Neural cell (in vitro differentiated cells): ENCODE results near the gene SLC22A5. TPM values are rescaled to one million over a fixed set of nuclear protein-coding genes. Genes with fewer than 3 reads are reported as not detected.
"Not testable (repeated sequence)": the region's sequence is repeated elsewhere in the genome, so short reads cannot be mapped to it uniquely, and the experiment has no call there.

Experiments
- H2AFZ ChIP-seq: fragments of 200-600, 300-800 bp; sonication (generic), shearing (Covaris generic); 2 replicates; pipeline ENCODE4 v1.6.0; 2014; ENCODE audit warnings: low read depth, mild to moderate bottlenecking, antibody characterized with exemption, low read length, moderate library complexity
- H3F3A ChIP-seq: fragments of 200-600 bp; shearing (Covaris generic); 2 replicates; pipeline ENCODE4 v1.6.1; 2016; ENCODE audit warnings: mild to moderate bottlenecking, moderate library complexity, mixed read lengths, antibody characterized with exemption, low read length; ENCODE audit not compliant: insufficient read depth, poor library complexity, severe bottlenecking
- H3K27ac ChIP-seq: fragments of 200-600, 300-800 bp; sonication (generic), shearing (Covaris generic); 2 replicates; pipeline ENCODE4 v1.5.1; 2014; ENCODE audit warnings: mild to moderate bottlenecking, low read length, moderate library complexity
- H3K27me3 ChIP-seq: fragments of 300-800, 200-600 bp; sonication (generic), shearing (Covaris generic); 2 replicates; pipeline ENCODE4 v1.6.0; 2014; ENCODE audit warnings: mild to moderate bottlenecking, low read depth, low read length, moderate library complexity; ENCODE audit not compliant: insufficient read depth
- H3K36me3 ChIP-seq: fragments of 300-800, 200-600 bp; sonication (generic), shearing (Covaris generic); 2 replicates; pipeline ENCODE4 v1.5.1; 2014; ENCODE audit warnings: mild to moderate bottlenecking, antibody characterized with exemption, low read length, moderate library complexity; ENCODE audit not compliant: insufficient read depth
- H3K4me2 ChIP-seq: fragments of 300-800, 200-600 bp; sonication (generic), shearing (Covaris generic); 2 replicates; pipeline ENCODE4 v1.6.0; 2014; ENCODE audit warnings: mild to moderate bottlenecking, low read length
- H3K4me3 ChIP-seq: fragments of 300-800, 200-600 bp; sonication (generic), shearing (Covaris generic); 2 replicates; pipeline ENCODE4 v1.5.1; 2014; ENCODE audit warnings: mild to moderate bottlenecking, low read length, moderate library complexity
- H3K79me2 ChIP-seq: fragments of 200-600 bp; shearing (Covaris generic); replicated peaks from 2 replicates; pipeline ENCODE4 v1.6.0; 2014; ENCODE audit warnings: mild to moderate bottlenecking, low read length, moderate library complexity; ENCODE audit not compliant: insufficient read depth
- H3K9ac ChIP-seq: fragments of 300-800, 200-600 bp; sonication (generic), shearing (Covaris generic); 2 replicates; pipeline ENCODE4 v1.6.1; 2016; ENCODE audit warnings: mild to moderate bottlenecking, low read length, mixed read lengths
- H3K9me2 ChIP-seq: fragments of 200-600 bp; shearing (Covaris generic); 2 replicates; pipeline ENCODE4 v1.6.1; 2016; ENCODE audit warnings: mild to moderate bottlenecking, low read length, mixed read lengths; ENCODE audit not compliant: insufficient read depth
- H3K9me3 ChIP-seq: fragments of 200-600, 300-800 bp; sonication (generic), shearing (Covaris generic); 2 replicates; pipeline ENCODE4 v1.6.1; 2016; ENCODE audit warnings: mild to moderate bottlenecking, mixed run types, low read length, moderate library complexity, mixed read lengths
- H4K20me1 ChIP-seq: fragments of 200-600 bp; shearing (Covaris generic); 2 replicates; pipeline ENCODE4 v1.6.1; 2016; ENCODE audit warnings: mild to moderate bottlenecking, mixed run types; ENCODE audit not compliant: insufficient read depth
- EP300 ChIP-seq: fragments of 450-650 bp; conservative IDR thresholded peaks from 2 replicates; pipeline ENCODE4 v1.6.1; 2014; ENCODE audit warnings: antibody characterized with exemption, mild to moderate bottlenecking, moderate library complexity; ENCODE audit not compliant: poor library complexity, severe bottlenecking
- EZH2 ChIP-seq: fragments of 200-600, 300-800 bp; shearing (Covaris generic), sonication (generic); IDR thresholded peaks from 2 replicates; pipeline ENCODE4 v1.6.1; 2014; ENCODE audit warnings: antibody characterized with exemption, low read length, borderline replicate concordance, mild to moderate bottlenecking; ENCODE audit not compliant: insufficient read depth, poor library complexity, severe bottlenecking
- MXI1 ChIP-seq: fragments of 450-650 bp; conservative IDR thresholded peaks from 2 replicates; pipeline ENCODE4 v1.6.1; 2014; ENCODE audit warnings: antibody characterized with exemption, mild to moderate bottlenecking; ENCODE audit not compliant: poor library complexity, severe bottlenecking
- POLR2AphosphoS5 ChIP-seq: IDR thresholded peaks from 2 replicates; pipeline ENCODE4 v1.6.1; 2012
- RAD21 ChIP-seq: fragments of 450-650 bp; conservative IDR thresholded peaks from 2 replicates; pipeline ENCODE4 v1.6.1; 2014; ENCODE audit warnings: antibody characterized with exemption, mild to moderate bottlenecking, moderate library complexity
- SMC3 ChIP-seq: fragments of 450-650 bp; conservative IDR thresholded peaks from 2 replicates; pipeline ENCODE4 v1.6.1; 2014; ENCODE audit warnings: antibody characterized with exemption, mild to moderate bottlenecking, moderate library complexity; ENCODE audit not compliant: poor library complexity
- TAF1 ChIP-seq: IDR thresholded peaks from 2 replicates; pipeline ENCODE4 v1.6.1; 2012; ENCODE audit warnings: low read depth
- polyA plus RNA-seq: library from polyadenylated mRNA; depleted of rRNA; stranded (reverse); fragments of >200 nt; gene quantifications from 2 replicates; pipeline ENCODE4 v1.2.3, GENCODE V29; 2014
- TF ChIP-seq, protein P1 (sequence below): fragments of 450-650 bp; IDR thresholded peaks from 2 replicates; pipeline ENCODE4 v1.5.1; 2014; ENCODE audit warnings: antibody characterized with exemption, mild to moderate bottlenecking, moderate library complexity; ENCODE audit not compliant: poor library complexity, severe bottlenecking
- TF ChIP-seq, protein P2 (sequence below): IDR thresholded peaks from 2 replicates; pipeline ENCODE4 v1.6.1; 2012; ENCODE audit warnings: borderline replicate concordance

The SLC22A5 gene
- polyA plus RNA-seq, 1 donor from 2014 or later: 5.5 TPM

DNA sequence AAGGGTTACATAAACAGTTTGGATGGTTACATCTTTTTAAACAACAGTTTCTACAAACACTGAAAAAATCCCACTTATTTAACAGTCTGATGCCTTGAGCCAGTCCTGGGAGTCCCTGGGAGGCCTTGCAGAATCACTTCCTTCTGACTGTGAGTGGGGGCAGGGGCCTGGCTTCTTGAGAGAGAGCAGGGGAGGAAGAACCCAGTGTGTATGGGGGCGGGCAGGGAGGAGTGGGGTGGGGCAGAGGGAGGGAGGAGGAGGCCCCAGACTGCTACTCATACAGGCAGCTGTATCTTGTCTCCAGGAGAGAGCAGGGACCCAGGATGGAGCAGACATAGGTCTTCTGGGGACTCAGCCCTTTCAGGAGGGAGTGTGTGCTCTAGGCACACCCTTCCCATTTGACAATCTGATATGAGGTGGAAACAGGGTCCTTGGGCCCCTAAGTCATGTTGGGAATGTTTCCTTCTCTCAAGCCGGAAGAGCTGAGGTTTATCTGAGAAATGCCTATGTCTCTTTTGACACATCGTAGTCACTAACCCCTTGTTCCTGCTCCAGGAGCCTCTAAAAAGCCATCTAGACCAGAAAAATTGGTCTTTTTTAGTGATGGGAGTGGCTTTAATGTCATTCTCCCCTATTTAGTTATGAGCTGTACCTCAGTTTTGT is 68.2 kb downstream of the SLC22A5 start:
- no peak overlapping the region for H3K9ac ChIP-seq
- no peak overlapping the region for H3K4me3 ChIP-seq
- H3K79me2 ChIP-seq: no peaks in the 10 kb centered on the region
- H4K20me1 ChIP-seq: no peaks in the 10 kb centered on the region
- no peaks in the 10 kb centered on the region for H3K36me3 ChIP-seq
- no peak overlapping the region for H3K4me2 ChIP-seq
- no peaks in the 10 kb centered on the region for H3K27me3 ChIP-seq
- H3K9me2 ChIP-seq: no peaks in the 10 kb centered on the region
- H3F3A ChIP-seq: no peaks in the 10 kb centered on the region
- no peak overlapping the region for H3K27ac ChIP-seq
- H2AFZ ChIP-seq: no peak overlapping the region
- TF ChIP-seq RAD21 (no peak), TAF1 (no peak), POLR2AphosphoS5 (no peak), EP300 (no peak), EZH2 (no peak), SMC3 (no peak), MXI1 (no peak)
- TF ChIP-seq, protein P1, sequence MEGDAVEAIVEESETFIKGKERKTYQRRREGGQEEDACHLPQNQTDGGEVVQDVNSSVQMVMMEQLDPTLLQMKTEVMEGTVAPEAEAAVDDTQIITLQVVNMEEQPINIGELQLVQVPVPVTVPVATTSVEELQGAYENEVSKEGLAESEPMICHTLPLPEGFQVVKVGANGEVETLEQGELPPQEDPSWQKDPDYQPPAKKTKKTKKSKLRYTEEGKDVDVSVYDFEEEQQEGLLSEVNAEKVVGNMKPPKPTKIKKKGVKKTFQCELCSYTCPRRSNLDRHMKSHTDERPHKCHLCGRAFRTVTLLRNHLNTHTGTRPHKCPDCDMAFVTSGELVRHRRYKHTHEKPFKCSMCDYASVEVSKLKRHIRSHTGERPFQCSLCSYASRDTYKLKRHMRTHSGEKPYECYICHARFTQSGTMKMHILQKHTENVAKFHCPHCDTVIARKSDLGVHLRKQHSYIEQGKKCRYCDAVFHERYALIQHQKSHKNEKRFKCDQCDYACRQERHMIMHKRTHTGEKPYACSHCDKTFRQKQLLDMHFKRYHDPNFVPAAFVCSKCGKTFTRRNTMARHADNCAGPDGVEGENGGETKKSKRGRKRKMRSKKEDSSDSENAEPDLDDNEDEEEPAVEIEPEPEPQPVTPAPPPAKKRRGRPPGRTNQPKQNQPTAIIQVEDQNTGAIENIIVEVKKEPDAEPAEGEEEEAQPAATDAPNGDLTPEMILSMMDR: no peak
- TF ChIP-seq, protein P2, sequence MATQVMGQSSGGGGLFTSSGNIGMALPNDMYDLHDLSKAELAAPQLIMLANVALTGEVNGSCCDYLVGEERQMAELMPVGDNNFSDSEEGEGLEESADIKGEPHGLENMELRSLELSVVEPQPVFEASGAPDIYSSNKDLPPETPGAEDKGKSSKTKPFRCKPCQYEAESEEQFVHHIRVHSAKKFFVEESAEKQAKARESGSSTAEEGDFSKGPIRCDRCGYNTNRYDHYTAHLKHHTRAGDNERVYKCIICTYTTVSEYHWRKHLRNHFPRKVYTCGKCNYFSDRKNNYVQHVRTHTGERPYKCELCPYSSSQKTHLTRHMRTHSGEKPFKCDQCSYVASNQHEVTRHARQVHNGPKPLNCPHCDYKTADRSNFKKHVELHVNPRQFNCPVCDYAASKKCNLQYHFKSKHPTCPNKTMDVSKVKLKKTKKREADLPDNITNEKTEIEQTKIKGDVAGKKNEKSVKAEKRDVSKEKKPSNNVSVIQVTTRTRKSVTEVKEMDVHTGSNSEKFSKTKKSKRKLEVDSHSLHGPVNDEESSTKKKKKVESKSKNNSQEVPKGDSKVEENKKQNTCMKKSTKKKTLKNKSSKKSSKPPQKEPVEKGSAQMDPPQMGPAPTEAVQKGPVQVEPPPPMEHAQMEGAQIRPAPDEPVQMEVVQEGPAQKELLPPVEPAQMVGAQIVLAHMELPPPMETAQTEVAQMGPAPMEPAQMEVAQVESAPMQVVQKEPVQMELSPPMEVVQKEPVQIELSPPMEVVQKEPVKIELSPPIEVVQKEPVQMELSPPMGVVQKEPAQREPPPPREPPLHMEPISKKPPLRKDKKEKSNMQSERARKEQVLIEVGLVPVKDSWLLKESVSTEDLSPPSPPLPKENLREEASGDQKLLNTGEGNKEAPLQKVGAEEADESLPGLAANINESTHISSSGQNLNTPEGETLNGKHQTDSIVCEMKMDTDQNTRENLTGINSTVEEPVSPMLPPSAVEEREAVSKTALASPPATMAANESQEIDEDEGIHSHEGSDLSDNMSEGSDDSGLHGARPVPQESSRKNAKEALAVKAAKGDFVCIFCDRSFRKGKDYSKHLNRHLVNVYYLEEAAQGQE: no peak
- no peaks in the 10 kb centered on the region for H3K9me3 ChIP-seq

DNA sequence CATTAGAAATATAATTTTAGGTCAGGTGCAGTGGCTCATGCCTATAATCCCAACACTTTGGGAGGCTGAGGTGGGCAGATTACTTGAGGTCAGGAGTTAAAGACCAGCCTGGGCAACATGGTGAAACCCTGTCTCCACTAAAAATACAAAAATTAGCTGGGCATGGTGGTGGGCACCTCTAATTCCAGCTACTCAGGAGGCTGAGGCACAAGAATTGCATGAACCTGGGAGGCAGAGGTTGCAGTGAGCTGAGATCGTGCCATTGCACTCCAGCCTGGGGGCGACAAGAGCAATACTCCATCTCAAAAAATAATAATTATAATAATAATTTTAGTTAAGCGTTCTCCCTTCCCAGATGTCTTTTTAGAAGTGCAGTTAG is 68.7 kb downstream of the SLC22A5 start:
- not testable (repeated sequence) for H3K9me2 ChIP-seq, H3K27me3 ChIP-seq, H3K27ac ChIP-seq, H4K20me1 ChIP-seq, H2AFZ ChIP-seq, H3K4me3 ChIP-seq, H3K9me3 ChIP-seq, H3K9ac ChIP-seq, H3K4me2 ChIP-seq, H3F3A ChIP-seq, H3K79me2 ChIP-seq, H3K36me3 ChIP-seq

DNA sequence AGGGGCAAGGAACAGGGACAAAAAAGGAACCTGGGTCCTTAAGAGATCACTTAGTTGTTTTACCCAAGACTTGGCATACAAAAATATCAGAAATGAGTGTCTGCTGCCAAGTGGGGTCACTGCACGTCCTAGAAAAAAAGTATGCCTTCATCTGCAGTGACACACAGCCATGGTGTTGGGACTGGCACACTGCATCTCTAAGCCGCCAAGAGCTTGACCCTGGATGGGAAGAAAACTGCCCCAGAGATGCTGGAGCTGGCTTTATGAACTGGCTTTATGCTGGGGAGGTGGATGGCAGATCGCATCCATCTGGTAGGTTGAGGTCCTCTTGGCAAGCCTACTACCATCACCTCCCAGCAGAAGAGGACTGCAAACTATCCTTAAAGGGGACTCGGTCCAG is 69.4 kb downstream of the SLC22A5 start:
- H3K9me3 ChIP-seq: no peaks in the 10 kb centered on the region
- H3K27ac ChIP-seq: no peak overlapping the region
- no peaks in the 10 kb centered on the region for H3K36me3 ChIP-seq
- TF ChIP-seq MXI1 (no peak), RAD21 (no peak), EZH2 (no peak), TAF1 (no peak), POLR2AphosphoS5 (no peak), EP300 (no peak)
- TF ChIP-seq, protein P2: no peak
- no peak overlapping the region for H2AFZ ChIP-seq
- H3K79me2 ChIP-seq: no peaks in the 10 kb centered on the region
- H3F3A ChIP-seq: no peaks in the 10 kb centered on the region
- no peaks in the 10 kb centered on the region for H4K20me1 ChIP-seq
- no peak overlapping the region for H3K4me3 ChIP-seq
- H3K27me3 ChIP-seq: no peaks in the 10 kb centered on the region
- H3K4me2 ChIP-seq: no peak overlapping the region
- no peaks in the 10 kb centered on the region for H3K9me2 ChIP-seq
- H3K9ac ChIP-seq: no peak overlapping the region
